ENCODE measurements around the gene ABCG1. TPM values are rescaled to one million over a fixed set of nuclear protein-coding genes. Genes with fewer than 3 reads are reported as not detected.

The ABCG1 gene
- total RNA-seq, 1 donor from 2014 or later = 111 TPM

GRCh38 chr21:42191696-42192595 lies 27.0 kb upstream of the ABCG1 start:
- no peak for DNase-seq

GRCh38 chr21:42193131-42193671 lies 25.7 kb upstream of the ABCG1 start:
- peak; percentile 66 for DNase-seq

GRCh38 chr21:42193721-42194120 lies 25.2 kb upstream of the ABCG1 start:
- no peak for DNase-seq

- DNase-seq = no peak
Observed at GRCh38 chr21:42194863-42195262, 24.1 kb upstream of the ABCG1 start.

GRCh38 chr21:42195378-42196031 lies 23.4 kb upstream of the ABCG1 start:
- peak; percentile 32 for DNase-seq

- peak; percentile 80 for DNase-seq
Observed at GRCh38 chr21:42198929-42199867, 19.7 kb upstream of the ABCG1 start.

GRCh38 chr21:42199868-42200463 lies 19.0 kb upstream of the ABCG1 start:
- peak; percentile 20 for DNase-seq

GRCh38 chr21:42200906-42201614 lies 17.9 kb upstream of the ABCG1 start:
- no peak for DNase-seq

- no peak for DNase-seq
Observed at GRCh38 chr21:42201615-42202161, 17.3 kb upstream of the ABCG1 start.

- no peak for DNase-seq
Observed at GRCh38 chr21:42202321-42202720, 16.6 kb upstream of the ABCG1 start.

GRCh38 chr21:42203321-42203720 lies 15.6 kb upstream of the ABCG1 start:
- no peak for DNase-seq

- no peak for DNase-seq
Observed at GRCh38 chr21:42203936-42204335, 15.0 kb upstream of the ABCG1 start.

- DNase-seq = no peak
Observed at GRCh38 chr21:42207426-42207825, 11.5 kb upstream of the ABCG1 start.

GRCh38 chr21:42208036-42208435 lies 10.9 kb upstream of the ABCG1 start:
- no peak for DNase-seq

GRCh38 chr21:42208801-42209490 lies 10.0 kb upstream of the ABCG1 start:
- no peak for DNase-seq

- peak; percentile 67 for DNase-seq
Observed at GRCh38 chr21:42209801-42210479, 9.0 kb upstream of the ABCG1 start.

GRCh38 chr21:42212266-42212665 lies 6.7 kb upstream of the ABCG1 start:
- DNase-seq = no peak

GRCh38 chr21:42213082-42213774 lies 5.7 kb upstream of the ABCG1 start:
- DNase-seq = no peak

GRCh38 chr21:42214081-42214750 lies 4.7 kb upstream of the ABCG1 start:
- DNase-seq = no peak
